TTC549 (cell line): Measurements from ENCODE around the gene ABCC10.
A peak's percentile ranks its signal among the peaks of the same experiment; 100 is the strongest.

Source experiments
- FAIRE-seq: peaks from 2 replicates; lab custom pipeline; 2012; peaks lifted over from hg19 to GRCh38; lab: Jason Lieb, UNC

The ABCC10 gene

GRCh38 chr6:43468748-43469681 is 41.7 kb downstream of the ABCC10 start:
- no peak for FAIRE-seq

- no peak for FAIRE-seq
Measured at GRCh38 chr6:43469947-43470346, 42.6 kb downstream of the ABCC10 start.

- FAIRE-seq, result no peak
Measured at GRCh38 chr6:43471399-43471798, 44.1 kb downstream of the ABCC10 start.

- no peak for FAIRE-seq
Measured at GRCh38 chr6:43472515-43472914, 45.2 kb downstream of the ABCC10 start.

GRCh38 chr6:43475516-43475915 is 48.2 kb downstream of the ABCC10 start:
- FAIRE-seq, result no peak

GRCh38 chr6:43476746-43477145 is 49.4 kb downstream of the ABCC10 start:
- FAIRE-seq, result no peak

- peak; percentile 17 for FAIRE-seq
Measured at GRCh38 chr6:43477235-43478007, 50.1 kb downstream of the ABCC10 start, which contains the start of gene TJAP1. Gene TJAP1, plus strand, starts transcription at chr6:43477570. Its CDS starts 21,432 bp downstream, at chr6:43499002.

- no peak for FAIRE-seq
Measured at GRCh38 chr6:43478008-43478372, 50.6 kb downstream of the ABCC10 start.

GRCh38 chr6:43481075-43481474 is 53.7 kb downstream of the ABCC10 start:
- FAIRE-seq, result no peak

GRCh38 chr6:43481591-43482236 is 54.4 kb downstream of the ABCC10 start:
- FAIRE-seq, result no peak

- no peak for FAIRE-seq
Measured at GRCh38 chr6:43488667-43489276, 61.4 kb downstream of the ABCC10 start.

GRCh38 chr6:43489277-43490072 is 62.1 kb downstream of the ABCC10 start:
- FAIRE-seq, result no peak

GRCh38 chr6:43490523-43490939 is 63.2 kb downstream of the ABCC10 start:
- FAIRE-seq, result no peak

GRCh38 chr6:43491750-43492661 is 64.7 kb downstream of the ABCC10 start:
- no peak for FAIRE-seq

GRCh38 chr6:43492673-43493072 is 65.3 kb downstream of the ABCC10 start:
- no peak for FAIRE-seq

- FAIRE-seq, result no peak
Measured at GRCh38 chr6:43493230-43493629, 65.9 kb downstream of the ABCC10 start.

- no peak for FAIRE-seq
Measured at GRCh38 chr6:43493833-43494232, 66.5 kb downstream of the ABCC10 start.

- no peak for FAIRE-seq
Measured at GRCh38 chr6:43494321-43494720, 67.0 kb downstream of the ABCC10 start.

GRCh38 chr6:43494766-43495165 is 67.4 kb downstream of the ABCC10 start:
- FAIRE-seq, result no peak

GRCh38 chr6:43495409-43495941 is 68.1 kb downstream of the ABCC10 start:
- no peak for FAIRE-seq
